Stomach (tissue), 9 donors: Measurements from ENCODE around the gene C6orf15. TPM values are rescaled to one million over a fixed set of nuclear protein-coding genes. Genes with fewer than 3 reads are reported as not detected.

Source experiments
- DNase-seq, 2 donors: peaks; one replicate each; pipeline versions ENCODE4 v3.0.0 to v3.0.0-alpha.2; 2013 to 2019
- H3K27ac ChIP-seq, 5 donors: fragments of 200-600 bp in 4 of 5; sonication (generic) in 4 of 5; one replicate each; pipeline ENCODE4 v1.5.1; 2013 to 2019; ENCODE audit warnings: mild to moderate bottlenecking in 1 of 5, moderate library complexity in 1 of 5
- H3K27me3 ChIP-seq, 3 donors: fragments of 200-600 bp; sonication (generic); one replicate each; pipeline ENCODE4 v1.5.1; 2017 to 2019; ENCODE audit warnings: mixed run types in 1 of 3
- H3K36me3 ChIP-seq, 4 donors: fragments of 200-600 bp; sonication (generic); 1 replicate in 3 of 4; 2 replicates in 1 of 4; pipeline ENCODE4 v1.5.1; 2016 to 2019
- H3K4me1 ChIP-seq, 4 donors: fragments of 200-600 bp; sonication (generic); one replicate each; pipeline ENCODE4 v1.5.1; 2016 to 2019
- H3K4me3 ChIP-seq, 4 donors: fragments of 200-600 bp; sonication (generic) in 3 of 4; one replicate each; pipeline ENCODE4 v1.5.1; 2016 to 2019; ENCODE audit warnings: mild to moderate bottlenecking in 1 of 4
- H3K9me3 ChIP-seq, 4 donors: fragments of 200-600 bp; sonication (generic); one replicate each; pipeline ENCODE4 v1.5.1; 2016 to 2019
- EP300 ChIP-seq: sonication (generic); formaldehyde crosslinking; IDR thresholded peaks from one replicate; pipeline ENCODE4 v1.6.1; 2017; ENCODE audit warnings: antibody characterized with exemption
- POLR2A ChIP-seq, 4 donors: fragments of 450-650 bp; IDR thresholded peaks; one replicate each; pipeline ENCODE4 v1.6.1; 2016; ENCODE audit warnings: antibody characterized with exemption in 4 of 4, control low read depth in 2 of 4, mild to moderate bottlenecking in 1 of 4, moderate library complexity in 1 of 4
- POLR2AphosphoS5 ChIP-seq, 3 donors: sonication (generic); formaldehyde crosslinking; IDR thresholded peaks; one replicate each; pipeline ENCODE4 v1.6.1; 2016; ENCODE audit warnings: antibody characterized with exemption in 3 of 3
- WGBS, 5 donors: extraction: QIAGEN DNeasy Blood & Tissue Kit in 3 of 5; methylation state at CpG; one replicate each; pipeline versions ENCODE4 v1.1.5 to v1.1.7; 2013 to 2018; 5-methylcytosine and 5-hydroxymethylcytosine counted together
- intact Hi-C: fragments of 100-400 bp; cut with DNase I; formaldehyde crosslinking; loops from one replicate; pipeline ENCODE4 v1.15.1; 2023; ENCODE audit warnings: low total_unique reads
- polyA plus RNA-seq, 3 donors: library from polyadenylated mRNA; stranded (reverse); fragments of 200-250 nt; gene quantifications; one replicate each; pipeline ENCODE4 v1.2.3, GENCODE V29; 2013
- total RNA-seq, 5 donors: library from RNA; depleted of rRNA; stranded (reverse); fragments of >200 nt; gene quantifications; one replicate each; pipeline versions ENCODE4 v1.1.0 to v1.2.3, GENCODE V29; 2014 to 2016
- TF ChIP-seq, protein P1 (sequence below), 7 experiments: fragments of 450-650 bp in 4 of 7; fragments of 200-600 bp in 3 of 7; sonication (generic) in 3 of 7; IDR thresholded peaks; one replicate each; pipeline ENCODE4 v1.5.1; 2016 to 2019; ENCODE audit warnings: antibody characterized with exemption in 7 of 7, control low read depth in 2 of 7, mild to moderate bottlenecking in 1 of 7
- donor health status: healthy with polysubstance abuse.
- donor health status: Bipolar disorder and iron deficiency.
- donor health status: healthy.

The C6orf15 gene
- total and polyA plus RNA-seq, 8 donors: not detected

- Histone ChIP-seq H3K27me3 (no peaks in the 10 kb centered on the region), H3K36me3 (peaks cover 3 to 49% (median 39%) of the 10 kb centered on the region in 4 donors), H3K4me3 (peak within 1 kb of the TSS; percentile 65 to 79 (median 75)), H3K9me3 (no peaks in the 10 kb centered on the region), H3K4me1 (peaks cover 18 to 44% (median 23%) of the 10 kb centered on the region in 4 donors), H3K27ac (peak within 1 kb of the TSS; percentile 80 to 86 (median 84))
- 5 to 11% (median 6%) methylated on average over 14 of the region's 14 CpGs for WGBS, 5 donors
- intact Hi-C loops: no loop called here
- no peak for DNase-seq
- TF ChIP-seq POLR2A (IDR thresholded peaks at IDR 0.05): no peak
- no peak for TF ChIP-seq POLR2AphosphoS5 (IDR thresholded peaks at IDR 0.05)
- no peak for TF ChIP-seq EP300
- TF ChIP-seq, protein P1, sequence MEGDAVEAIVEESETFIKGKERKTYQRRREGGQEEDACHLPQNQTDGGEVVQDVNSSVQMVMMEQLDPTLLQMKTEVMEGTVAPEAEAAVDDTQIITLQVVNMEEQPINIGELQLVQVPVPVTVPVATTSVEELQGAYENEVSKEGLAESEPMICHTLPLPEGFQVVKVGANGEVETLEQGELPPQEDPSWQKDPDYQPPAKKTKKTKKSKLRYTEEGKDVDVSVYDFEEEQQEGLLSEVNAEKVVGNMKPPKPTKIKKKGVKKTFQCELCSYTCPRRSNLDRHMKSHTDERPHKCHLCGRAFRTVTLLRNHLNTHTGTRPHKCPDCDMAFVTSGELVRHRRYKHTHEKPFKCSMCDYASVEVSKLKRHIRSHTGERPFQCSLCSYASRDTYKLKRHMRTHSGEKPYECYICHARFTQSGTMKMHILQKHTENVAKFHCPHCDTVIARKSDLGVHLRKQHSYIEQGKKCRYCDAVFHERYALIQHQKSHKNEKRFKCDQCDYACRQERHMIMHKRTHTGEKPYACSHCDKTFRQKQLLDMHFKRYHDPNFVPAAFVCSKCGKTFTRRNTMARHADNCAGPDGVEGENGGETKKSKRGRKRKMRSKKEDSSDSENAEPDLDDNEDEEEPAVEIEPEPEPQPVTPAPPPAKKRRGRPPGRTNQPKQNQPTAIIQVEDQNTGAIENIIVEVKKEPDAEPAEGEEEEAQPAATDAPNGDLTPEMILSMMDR (IDR thresholded peaks at IDR 0.05): no peak
Observed at GRCh38 chr6:31157513-31158139, 45.3 kb upstream of the C6orf15 start, which contains the start of gene CCHCR1. TSS of gene CCHCR1 (minus strand) at chr6:31157802. CDS start at chr6:31157600, 202 bp downstream.

- peaks cover 18 to 43% (median 23%) of the 10 kb centered on the region in 4 donors for H3K4me1 ChIP-seq
- H3K27me3 ChIP-seq: no peaks in the 10 kb centered on the region
- intact Hi-C loops: no loop called here
- WGBS, 5 donors: 92 to 96% (median 94%) methylated on average over 7 of the region's 7 CpGs
- H3K27ac ChIP-seq: no peak overlapping the region
- TF ChIP-seq POLR2AphosphoS5 (IDR thresholded peaks at IDR 0.05) (no peak), POLR2A (IDR thresholded peaks at IDR 0.05) (no peak)
- TF ChIP-seq, protein P1 (IDR thresholded peaks at IDR 0.05): no peak
- no peak for DNase-seq
- H3K36me3 ChIP-seq: peaks cover 3 to 39% (median 30%) of the 10 kb centered on the region in 4 donors
- H3K4me3 ChIP-seq: no peak overlapping the region
- no peaks in the 10 kb centered on the region for H3K9me3 ChIP-seq
Observed at GRCh38 chr6:31156641-31157040, 44.3 kb upstream of the C6orf15 start.

DNA sequence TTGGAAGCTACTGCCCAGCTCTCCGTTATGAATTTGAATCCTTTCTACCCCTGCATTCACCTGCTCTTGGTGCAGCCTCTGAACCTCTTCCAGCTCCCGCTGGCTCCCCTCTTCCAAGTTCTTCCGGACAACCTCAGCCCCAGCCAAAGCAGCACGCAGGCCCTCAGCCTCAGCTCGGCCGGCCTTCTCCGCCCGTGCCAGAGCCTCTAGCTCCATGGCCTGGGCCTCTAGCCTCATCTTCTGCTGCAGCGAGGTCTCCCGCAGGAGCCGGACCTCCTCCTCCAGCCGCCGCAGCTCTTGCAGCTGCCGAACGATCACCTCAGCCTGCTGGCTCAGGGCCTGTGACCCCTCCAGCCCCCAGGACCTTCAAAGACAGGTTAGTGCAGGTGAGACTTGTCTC, 42.1 kb upstream of the C6orf15 start:
- no peak overlapping the region for H3K4me3 ChIP-seq
- no peaks in the 10 kb centered on the region for H3K9me3 ChIP-seq
- TF ChIP-seq POLR2A (IDR thresholded peaks at IDR 0.05): no peak
- no peaks in the 10 kb centered on the region for H3K27me3 ChIP-seq
- no peak overlapping the region for H3K27ac ChIP-seq
- H3K4me1 ChIP-seq: peaks cover 12 to 23% (median 18%) of the 10 kb centered on the region in 4 donors
- intact Hi-C loops: no loop called here
- WGBS, 5 donors: 83 to 99% (median 97%) methylated on average over 14 to 15 of the region's 15 CpGs
- H3K36me3 ChIP-seq: peaks cover 10 to 55% (median 45%) of the 10 kb centered on the region in 4 donors
- no peak for DNase-seq

DNA sequence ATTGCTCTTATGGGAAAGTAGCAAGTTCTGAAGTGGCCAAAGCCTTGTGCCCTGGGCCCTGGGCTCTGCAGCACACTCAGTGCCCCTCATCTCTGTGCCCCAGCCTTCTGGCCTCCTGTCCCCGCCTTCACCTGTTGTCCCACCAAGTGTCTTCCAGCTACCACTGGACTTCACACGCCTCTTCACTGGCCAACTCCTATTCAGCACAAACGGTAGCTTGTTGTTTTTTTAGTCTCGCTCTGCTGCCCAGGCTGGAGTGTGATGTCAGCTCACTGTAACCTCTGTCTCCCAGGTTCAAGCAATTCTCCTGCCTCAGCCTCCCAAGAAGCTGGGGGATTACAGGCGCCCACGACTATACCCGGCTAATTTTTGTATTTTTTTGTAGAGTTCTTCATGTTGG, 40.4 kb upstream of the C6orf15 start:
- 87 to 96% (median 94%) methylated on average over 7 of the region's 7 CpGs for WGBS, 5 donors
- peaks cover 6 to 13% (median 11%) of the 10 kb centered on the region in 4 donors for H3K4me1 ChIP-seq

More for the DNA sequence above, 40.4 kb upstream of the C6orf15 start:
- Histone ChIP-seq H3K9me3 (no peaks in the 10 kb centered on the region), H3K27me3 (no peaks in the 10 kb centered on the region), H3K36me3 (peaks cover 10 to 64% (median 56%) of the 10 kb centered on the region in 4 donors), H3K27ac (no peak overlapping the region), H3K4me3 (no peak overlapping the region)
- intact Hi-C loops: no loop called here
- no peak for DNase-seq
- no peak for TF ChIP-seq EP300
- no peak for TF ChIP-seq POLR2AphosphoS5 (IDR thresholded peaks at IDR 0.05)
- TF ChIP-seq POLR2A (IDR thresholded peaks at IDR 0.05): no peak
- TF ChIP-seq, protein P1 (IDR thresholded peaks at IDR 0.05): no peak
